Karpas-422 (cell line): ENCODE measurements around the gene VWA8. TPM values are rescaled to one million over a fixed set of nuclear protein-coding genes. Genes with fewer than 3 reads are reported as not detected.
"Not testable (repeated sequence)": the region's sequence is repeated elsewhere in the genome, so short reads cannot be mapped to it uniquely, and the experiment has no call there.

ENCODE experiments used
- DNase-seq: peaks from one replicate; pipeline ENCODE4 v3.0.0-alpha.2; 2015
- H2AFZ ChIP-seq: fragments of 200-600 bp; sonication (generic); 2 replicates; pipeline ENCODE4 v1.6.1; 2014; ENCODE audit warnings: antibody characterized with exemption, low read length, mixed read lengths
- H3K27ac ChIP-seq: fragments of 200-600 bp; sonication (generic); 2 replicates; pipeline ENCODE4 v1.5.1; 2014; ENCODE audit warnings: mild to moderate bottlenecking, low read length, moderate library complexity
- H3K27me3 ChIP-seq: fragments of 200-600 bp; sonication (generic); 2 replicates; pipeline ENCODE4 v1.6.1; 2014; ENCODE audit warnings: low read length, mixed read lengths
- H3K36me3 ChIP-seq: fragments of 200-600 bp; sonication (generic); 2 replicates; pipeline ENCODE4 v1.6.1; 2014; ENCODE audit warnings: low read length, mixed read lengths; ENCODE audit not compliant: insufficient read depth
- H3K4me1 ChIP-seq: fragments of 200-600 bp; sonication (generic); 2 replicates; pipeline ENCODE4 v1.6.1; 2014; ENCODE audit warnings: mild to moderate bottlenecking, low read length, mixed read lengths
- H3K4me2 ChIP-seq: fragments of 200-600 bp; sonication (generic); 2 replicates; pipeline ENCODE4 v1.6.1; 2014; ENCODE audit warnings: low read length, low read depth, mild to moderate bottlenecking; ENCODE audit not compliant: poor library complexity, severe bottlenecking
- H3K4me3 ChIP-seq: fragments of 200-600 bp; sonication (generic); 2 replicates; pipeline ENCODE4 v1.5.1; 2014; ENCODE audit warnings: mild to moderate bottlenecking, antibody characterized with exemption, low read length, mixed read lengths
- H3K79me2 ChIP-seq: fragments of 200-600 bp; sonication (generic); 2 replicates; pipeline ENCODE4 v1.6.1; 2014; ENCODE audit warnings: mild to moderate bottlenecking, low read length, mixed read lengths
- H3K9ac ChIP-seq: fragments of 200-600 bp; sonication (generic); 2 replicates; pipeline ENCODE4 v1.6.0; 2014; ENCODE audit warnings: low read length
- H3K9me2 ChIP-seq: fragments of 200-600 bp; sonication (generic), shearing (Covaris generic); replicated peaks from 2 replicates; pipeline ENCODE4 v1.6.0; 2014; ENCODE audit warnings: mild to moderate bottlenecking, low read length, moderate library complexity; ENCODE audit not compliant: insufficient read depth
- H3K9me3 ChIP-seq: fragments of 300-700, 200-600 bp; sonication (generic); 2 replicates; pipeline ENCODE4 v1.6.1; 2014; ENCODE audit warnings: low read length, mixed read lengths
- H4K20me1 ChIP-seq: fragments of 200-600 bp; sonication (generic); 2 replicates; pipeline ENCODE4 v1.6.1; 2014; ENCODE audit warnings: mild to moderate bottlenecking, antibody characterized with exemption, low read length, low read depth; ENCODE audit not compliant: insufficient read depth
- total RNA-seq: library from RNA; depleted of rRNA; stranded (reverse); fragments of >200 nt; shearing (Covaris generic); gene quantifications from 2 replicates; pipeline ENCODE4 v1.2.3, GENCODE V29; 2014; ENCODE audit warnings: low replicate concordance

The VWA8 gene
- total RNA-seq, 1 experiment from 2014 or later = 35.7 TPM

GRCh38 chr13:41548031-41548430 lies 412.9 kb downstream of the VWA8 start:
- no peak overlapping the region for H3K9ac ChIP-seq
- no peak overlapping the region for H3K4me2 ChIP-seq
- no peaks in the 10 kb centered on the region for H3K36me3 ChIP-seq
- no peaks in the 10 kb centered on the region for H3K9me2 ChIP-seq
- H3K79me2 ChIP-seq = no peaks in the 10 kb centered on the region
- H3K4me1 ChIP-seq = peaks cover 8% of the 10 kb centered on the region
- H4K20me1 ChIP-seq = no peaks in the 10 kb centered on the region
- H3K9me3 ChIP-seq = no peaks in the 10 kb centered on the region
- H3K27me3 ChIP-seq = no peaks in the 10 kb centered on the region
- H3K27ac ChIP-seq = no peak overlapping the region
- H2AFZ ChIP-seq = no peak overlapping the region
- no peak overlapping the region for H3K4me3 ChIP-seq
- no peak for DNase-seq

- no peaks in the 10 kb centered on the region for H3K36me3 ChIP-seq
- no peaks in the 10 kb centered on the region for H3K27me3 ChIP-seq
- H3K4me2 ChIP-seq = no peak overlapping the region
- no peaks in the 10 kb centered on the region for H4K20me1 ChIP-seq
- H3K4me1 ChIP-seq = peaks cover 8% of the 10 kb centered on the region
- no peaks in the 10 kb centered on the region for H3K9me2 ChIP-seq
- H3K79me2 ChIP-seq = no peaks in the 10 kb centered on the region
- H3K4me3 ChIP-seq = no peak overlapping the region
- DNase-seq = no peak
- H2AFZ ChIP-seq = no peak overlapping the region
- H3K9me3 ChIP-seq = no peaks in the 10 kb centered on the region; the same call in 1 of the 2 replicates
- no peak overlapping the region for H3K9ac ChIP-seq
- no peak overlapping the region for H3K27ac ChIP-seq
These were observed 413.5 kb downstream of the VWA8 start for GRCh38 chr13:41547251-41548000.

GRCh38 chr13:41546372-41547190 lies 414.3 kb downstream of the VWA8 start:
- Histone ChIP-seq H3K9me3 (no peaks in the 10 kb centered on the region; the same call in 1 of the 2 replicates), H3K79me2 (no peaks in the 10 kb centered on the region), H3K27ac (no peak overlapping the region), H3K27me3 (no peaks in the 10 kb centered on the region), H4K20me1 (no peaks in the 10 kb centered on the region), H2AFZ (no peak overlapping the region), H3K9ac (no peak overlapping the region), H3K4me2 (no peak overlapping the region), H3K4me1 (peaks cover 8% of the 10 kb centered on the region), H3K36me3 (no peaks in the 10 kb centered on the region), H3K9me2 (no peaks in the 10 kb centered on the region), H3K4me3 (no peak overlapping the region)
- no peak for DNase-seq

- DNase-seq = no peak
- Histone ChIP-seq H3K9me2 (no peaks in the 10 kb centered on the region), H4K20me1 (no peaks in the 10 kb centered on the region), H3K9me3 (no peaks in the 10 kb centered on the region; the same call in 1 of the 2 replicates), H3K4me3 (no peak overlapping the region), H3K4me2 (no peak overlapping the region), H3K36me3 (no peaks in the 10 kb centered on the region), H3K27ac (no peak overlapping the region), H3K79me2 (no peaks in the 10 kb centered on the region), H3K27me3 (no peaks in the 10 kb centered on the region), H3K4me1 (peaks cover 8% of the 10 kb centered on the region), H3K9ac (no peak overlapping the region), H2AFZ (no peak overlapping the region)
These were observed 415.5 kb downstream of the VWA8 start for GRCh38 chr13:41545432-41545707.

DNA sequence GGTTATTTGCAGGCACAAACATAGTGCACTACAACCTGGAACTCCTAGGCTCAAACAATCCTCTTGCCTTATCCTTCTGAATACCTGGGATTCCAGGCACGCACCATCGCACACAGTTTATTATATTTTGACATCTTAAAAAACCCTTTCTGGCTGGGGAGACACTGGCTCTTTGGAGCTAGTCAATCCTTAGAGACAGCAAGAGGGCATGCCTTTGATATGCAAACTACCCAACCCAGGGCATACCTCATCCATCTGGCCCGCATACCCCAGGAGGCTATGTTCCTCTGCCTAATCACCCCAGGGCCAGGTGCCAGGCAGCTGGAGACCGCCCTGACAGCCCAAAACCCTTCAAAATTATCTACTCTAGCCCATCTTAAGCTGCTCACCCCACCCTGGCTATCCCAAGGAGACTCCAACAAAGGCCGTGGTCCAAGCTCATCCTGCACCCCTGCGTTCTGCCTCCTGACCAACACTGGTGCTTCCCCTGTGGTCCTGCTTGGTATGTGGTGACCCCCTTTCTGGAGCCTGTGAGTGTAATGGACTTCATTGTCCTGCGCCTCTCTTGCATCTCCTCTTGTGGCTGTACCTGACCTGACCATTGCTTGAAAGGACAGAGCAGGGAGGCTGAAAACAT lies 417.1 kb downstream of the VWA8 start:
- H3K9me3 ChIP-seq = no peaks in the 10 kb centered on the region; the same call in 1 of the 2 replicates

DNA sequence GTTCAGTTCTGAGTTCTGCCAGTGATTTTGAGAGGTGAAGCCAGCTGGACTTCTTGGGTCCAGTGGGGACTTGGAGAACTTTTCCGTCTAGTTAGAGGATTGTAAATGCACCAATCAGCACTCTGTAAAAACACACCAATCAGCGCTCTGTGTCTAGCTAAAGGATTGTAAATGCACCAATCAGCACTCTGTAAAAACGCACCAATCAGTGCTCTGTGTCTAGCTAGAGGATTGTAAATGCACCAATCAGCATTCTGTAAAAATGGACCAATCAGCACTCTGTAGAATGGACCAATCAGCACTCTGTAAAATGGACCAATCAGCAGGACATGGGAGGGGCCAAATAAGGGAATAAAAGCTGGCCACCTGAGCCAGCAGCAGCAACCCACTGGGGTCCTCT lies 418.1 kb downstream of the VWA8 start:
- not testable (repeated sequence) for H4K20me1 ChIP-seq, H3K79me2 ChIP-seq, H3K4me2 ChIP-seq, H3K27ac ChIP-seq, H3K36me3 ChIP-seq, H2AFZ ChIP-seq, H3K9me3 ChIP-seq, H3K4me1 ChIP-seq, H3K27me3 ChIP-seq, H3K9ac ChIP-seq, H3K4me3 ChIP-seq, DNase-seq, H3K9me2 ChIP-seq

More for the DNA sequence above, 417.1 kb downstream of the VWA8 start:
- Histone ChIP-seq H3K79me2 (no peaks in the 10 kb centered on the region), H3K36me3 (no peaks in the 10 kb centered on the region), H3K4me2 (no peak overlapping the region), H3K27me3 (no peaks in the 10 kb centered on the region), H3K4me1 (peaks cover 8% of the 10 kb centered on the region), H3K4me3 (no peak overlapping the region), H4K20me1 (no peaks in the 10 kb centered on the region), H3K9me2 (no peaks in the 10 kb centered on the region), H3K9ac (no peak overlapping the region), H2AFZ (no peak overlapping the region), H3K27ac (no peak overlapping the region)
- DNase-seq = no peak

- H3K9me3 ChIP-seq = no peaks in the 10 kb centered on the region; the same call in 1 of the 2 replicates
- H3K79me2 ChIP-seq = no peaks in the 10 kb centered on the region
- H3K27ac ChIP-seq = no peak overlapping the region
- no peak overlapping the region for H3K9ac ChIP-seq
- H2AFZ ChIP-seq = no peak overlapping the region
- H3K4me1 ChIP-seq = peaks cover 8% of the 10 kb centered on the region
- H4K20me1 ChIP-seq = no peaks in the 10 kb centered on the region
- H3K4me2 ChIP-seq = no peak overlapping the region
- no peaks in the 10 kb centered on the region for H3K36me3 ChIP-seq
- H3K4me3 ChIP-seq = no peak overlapping the region
- no peaks in the 10 kb centered on the region for H3K27me3 ChIP-seq
- H3K9me2 ChIP-seq = no peaks in the 10 kb centered on the region
- DNase-seq = no peak
These were observed 418.6 kb downstream of the VWA8 start for GRCh38 chr13:41542281-41542680.
